ENCODE results near the gene EXOC4.

- TF ChIP-seq CTCF (conservative IDR thresholded peaks at IDR 0.05) = no peak
- no peak for TF ChIP-seq ZFX (IDR thresholded peaks at IDR 0.05)
These were observed 776.0 kb downstream of the EXOC4 start for GRCh38 chr7:134028853-134029252.
